HG03045 (cell line): ENCODE results near the gene TPRG1.

Source experiments
- ATAC-seq: cut with Tn5 transposase; IDR thresholded peaks from one replicate; pipeline ENCODE4 v1.9.1; 2021; ENCODE audit warnings: mild to moderate bottlenecking, moderate library complexity; ENCODE audit not compliant: unreplicated experiment

TPRG1 gene

DNA sequence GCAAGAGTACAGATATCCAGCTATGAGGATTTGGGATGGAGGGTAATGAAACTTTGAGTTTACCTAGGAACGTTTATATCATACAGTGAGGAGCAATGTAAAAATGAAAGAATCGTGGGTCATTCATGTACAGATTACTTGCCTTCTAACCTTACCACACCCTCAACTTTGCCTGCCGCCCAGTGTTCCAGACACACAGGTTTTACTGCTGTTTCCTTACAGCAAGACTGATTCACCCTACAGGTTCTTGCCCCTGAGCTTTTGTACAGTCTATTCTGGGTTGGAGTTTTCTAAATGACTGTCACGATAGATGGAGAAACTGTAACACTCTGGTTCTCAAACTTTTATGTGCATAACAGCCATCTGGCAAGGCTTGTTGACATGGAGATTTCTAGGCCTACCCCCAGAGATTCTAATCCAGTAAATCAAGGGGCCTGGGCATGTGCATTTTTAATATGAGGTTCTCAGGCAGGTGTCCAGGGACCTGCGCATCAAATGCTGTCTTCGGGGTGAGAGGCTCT lies 6.6 kb upstream of the TPRG1 start:
- no peak for ATAC-seq

DNA sequence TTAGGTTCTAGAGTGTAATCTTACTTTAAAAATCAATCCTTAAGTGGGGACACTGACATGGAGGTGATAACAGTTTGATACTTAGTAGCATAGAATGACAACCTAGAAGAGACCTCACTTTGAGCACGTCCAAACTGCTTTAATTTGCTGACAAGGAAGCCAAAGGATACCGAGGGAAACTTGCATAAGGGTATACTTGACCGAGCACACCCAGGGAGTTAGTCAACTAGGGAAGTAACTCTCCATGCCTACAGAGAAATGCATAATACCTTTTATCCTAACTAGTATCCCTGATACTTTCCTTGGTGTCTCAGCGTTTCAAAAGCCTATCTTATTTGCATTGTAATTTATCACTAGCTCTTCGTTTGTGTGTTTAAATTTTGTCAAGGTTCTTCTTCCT lies 5.5 kb upstream of the TPRG1 start:
- no peak for ATAC-seq

- ATAC-seq = no peak
These were observed 4.6 kb upstream of the TPRG1 start for GRCh38 chr3:189167027-189167766.

GRCh38 chr3:189168711-189169110 lies 3.1 kb upstream of the TPRG1 start:
- ATAC-seq = no peak

- ATAC-seq = no peak
These were observed 2.0 kb upstream of the TPRG1 start for GRCh38 chr3:189169728-189170127.

- ATAC-seq = no peak
These were observed 1.2 kb upstream of the TPRG1 start for GRCh38 chr3:189170559-189170958.

- no peak for ATAC-seq
These were observed 1.1 kb downstream of the TPRG1 start for GRCh38 chr3:189172668-189173419.

GRCh38 chr3:189184566-189184965 lies 12.8 kb downstream of the TPRG1 start:
- no peak for ATAC-seq

GRCh38 chr3:189186101-189186500 lies 14.3 kb downstream of the TPRG1 start:
- no peak for ATAC-seq

DNA sequence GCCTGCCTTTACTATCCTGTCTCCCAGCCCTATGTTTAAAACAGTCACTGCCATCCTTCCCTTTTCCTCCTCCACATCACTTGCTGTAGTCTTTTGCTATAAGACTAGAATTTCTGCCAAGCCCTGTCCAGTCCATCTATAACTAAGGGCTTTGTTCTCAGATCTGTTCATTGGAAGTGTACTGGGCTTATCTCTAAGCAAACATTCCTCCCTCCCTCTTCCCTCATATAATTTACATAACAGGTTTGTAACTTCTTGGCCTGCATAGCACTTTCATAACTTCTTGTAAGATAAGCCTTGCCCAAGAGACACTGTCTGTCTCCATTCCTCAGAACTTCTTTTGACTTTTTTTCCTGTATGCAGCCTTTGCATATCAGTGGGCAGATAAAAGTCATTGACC lies 16.7 kb downstream of the TPRG1 start:
- no peak for ATAC-seq

- ATAC-seq = no peak
These were observed 21.0 kb downstream of the TPRG1 start for GRCh38 chr3:189192725-189193124.

GRCh38 chr3:189195302-189195701 lies 23.5 kb downstream of the TPRG1 start:
- no peak for ATAC-seq

- ATAC-seq = no peak
These were observed 30.3 kb downstream of the TPRG1 start for GRCh38 chr3:189202106-189202505.

DNA sequence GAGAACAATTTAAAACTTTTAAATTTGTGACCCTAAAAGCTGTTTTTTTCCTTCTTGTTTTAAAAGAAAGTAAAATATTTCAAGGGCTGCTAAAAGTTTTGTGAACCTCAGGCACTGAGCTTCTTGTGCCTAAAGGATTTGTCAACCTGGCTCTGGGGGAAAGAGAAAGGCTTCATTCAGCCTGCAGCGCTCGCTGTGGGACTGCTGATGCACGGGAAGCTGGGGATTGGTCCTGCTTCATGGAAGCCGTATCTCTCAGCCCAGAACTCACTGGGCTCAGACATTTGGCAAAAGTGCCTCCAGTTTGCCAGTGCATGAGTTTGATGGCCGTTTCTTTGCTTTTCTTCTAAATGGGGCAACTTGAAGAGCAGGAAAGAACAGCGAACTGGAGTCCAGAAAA lies 30.8 kb downstream of the TPRG1 start:
- no peak for ATAC-seq

DNA sequence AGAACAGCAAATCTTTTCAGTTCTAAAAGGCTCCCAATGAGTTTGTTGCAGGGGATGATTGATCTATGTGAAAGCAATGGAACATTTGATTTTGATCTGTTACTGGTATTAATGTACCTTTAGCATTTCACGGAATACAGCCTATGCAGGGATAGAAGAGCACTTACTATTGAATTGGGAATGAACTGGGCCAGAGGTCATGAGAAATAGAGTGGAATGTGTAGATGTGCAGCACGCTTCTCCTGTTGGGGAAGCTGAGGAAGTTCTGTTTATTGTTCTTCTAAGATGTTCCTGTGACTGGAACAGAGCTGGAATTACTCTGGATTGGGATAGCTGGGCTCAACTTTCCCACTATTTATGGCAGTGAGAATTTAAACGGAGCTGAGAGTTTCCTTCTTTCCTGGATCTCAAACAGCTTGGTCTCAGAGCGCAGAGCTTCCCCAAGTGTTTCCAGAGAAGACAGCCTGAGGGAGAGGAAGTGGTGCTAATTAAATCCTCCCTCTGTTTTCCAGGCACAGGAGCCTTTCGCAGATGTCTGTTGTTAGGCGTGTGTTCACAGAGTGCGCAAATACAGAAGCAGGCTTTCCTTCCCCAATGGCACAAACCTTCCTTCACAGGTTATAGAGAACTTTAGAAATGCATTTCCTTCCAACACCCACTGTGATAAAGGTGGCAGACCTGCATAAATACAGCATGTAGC lies 32.5 kb downstream of the TPRG1 start:
- ATAC-seq = no peak

DNA sequence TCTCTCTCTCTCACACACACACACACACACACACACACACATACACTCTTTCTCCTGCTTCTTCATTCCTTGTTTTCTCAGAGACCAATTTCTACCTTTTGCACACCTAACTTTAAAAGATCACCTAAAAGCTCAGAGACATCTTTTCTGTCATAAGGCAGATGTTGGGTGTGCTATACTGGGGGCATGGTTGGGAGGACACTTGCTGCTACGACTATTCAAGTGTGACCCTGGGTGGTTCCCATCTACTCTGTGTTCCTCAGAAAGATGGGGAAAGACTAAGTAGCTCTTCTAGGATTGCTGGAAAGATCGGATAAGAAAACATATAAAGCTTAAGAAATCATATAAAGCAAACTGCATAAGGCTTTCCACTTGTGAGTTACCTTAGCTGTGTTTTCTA lies 33.2 kb downstream of the TPRG1 start:
- ATAC-seq = no peak

DNA sequence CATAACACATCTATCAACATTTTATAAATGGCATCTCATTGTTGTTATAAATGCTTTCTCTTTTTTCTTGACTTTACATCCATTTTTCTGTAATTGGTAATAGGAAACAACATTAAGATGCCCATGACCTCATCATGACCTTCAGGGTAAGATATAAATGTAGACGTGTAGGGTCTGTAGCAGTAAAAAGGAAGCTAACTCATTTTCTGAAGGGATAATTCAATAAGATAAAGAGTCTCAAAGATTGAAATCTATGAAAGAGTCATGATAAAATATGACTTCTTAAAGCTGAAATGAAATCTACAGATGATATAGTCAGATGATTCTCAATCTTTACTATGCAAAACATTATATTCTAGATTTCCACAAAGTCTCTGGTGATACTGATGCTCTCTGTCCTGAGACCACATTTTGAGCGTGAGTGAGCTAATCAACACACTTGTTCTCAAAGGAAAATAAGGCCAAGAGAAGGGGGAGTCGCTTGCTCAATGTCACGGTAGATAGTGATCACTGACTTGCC lies 38.5 kb downstream of the TPRG1 start:
- no peak for ATAC-seq

DNA sequence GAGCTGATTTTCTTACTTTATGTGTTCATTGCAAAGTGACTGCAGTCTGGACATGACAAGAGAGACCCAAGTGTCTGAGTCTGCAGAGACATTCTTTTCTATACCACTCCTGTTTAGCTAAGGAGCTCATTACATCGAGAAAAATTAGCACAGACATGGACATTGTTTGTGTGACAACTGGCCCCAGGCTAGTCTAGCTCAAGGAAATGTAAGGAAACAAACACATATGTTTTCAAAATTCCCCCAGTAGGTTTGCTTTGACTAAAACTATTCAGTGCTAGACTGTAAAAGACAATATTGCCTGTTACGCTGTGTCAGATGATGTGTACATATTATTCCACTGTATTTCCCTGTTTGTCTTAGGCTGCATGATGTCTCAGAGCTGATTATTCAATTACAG lies 40.9 kb downstream of the TPRG1 start:
- ATAC-seq = no peak

DNA sequence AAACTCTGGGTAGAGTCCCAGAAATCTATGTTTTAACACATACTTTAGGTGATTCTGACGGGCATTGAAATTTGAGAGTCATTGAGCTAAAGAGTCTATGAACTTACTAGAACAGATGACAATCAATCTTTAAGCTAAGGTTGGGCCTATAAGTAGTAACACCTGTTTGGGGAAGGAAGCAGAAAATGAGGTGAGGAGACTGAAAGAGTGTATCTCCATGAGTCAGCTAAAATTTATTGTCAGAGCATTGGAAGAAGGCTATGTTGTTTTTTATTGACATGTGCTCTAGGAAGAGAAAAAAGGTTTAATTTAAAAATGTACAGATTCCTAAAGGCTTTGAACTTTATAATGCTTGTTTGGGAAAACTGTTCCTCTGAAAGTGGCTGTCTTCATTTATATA lies 42.9 kb downstream of the TPRG1 start:
- ATAC-seq = no peak

GRCh38 chr3:189222927-189223636 lies 51.3 kb downstream of the TPRG1 start:
- no peak for ATAC-seq

DNA sequence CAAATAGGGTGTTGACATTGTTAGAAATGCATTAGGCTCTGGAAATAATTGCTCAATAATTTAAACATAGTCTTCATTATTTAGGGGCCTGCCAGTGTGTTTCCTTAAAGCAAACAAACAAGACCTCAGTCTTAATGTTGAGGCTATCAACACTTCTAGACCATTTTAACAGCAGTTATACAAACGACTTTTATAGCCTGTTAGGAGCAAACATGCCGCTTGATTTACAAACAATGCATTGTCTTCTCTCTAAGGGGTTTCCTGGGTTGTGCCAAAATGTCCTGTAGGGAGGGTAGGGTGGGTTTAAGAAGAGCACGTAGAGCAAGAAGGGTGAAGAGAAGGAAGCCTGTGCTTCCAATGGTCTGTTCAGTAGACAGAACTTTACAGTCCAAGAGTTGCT lies 53.7 kb downstream of the TPRG1 start:
- ATAC-seq = no peak
